H1 (cell line): ENCODE measurements around the gene FCRLB. TPM values are rescaled to one million over a fixed set of nuclear protein-coding genes. Genes with fewer than 3 reads are reported as not detected.

Experiments
- BCL11A ChIP-seq, 2 experiments: IDR thresholded peaks; one replicate each; pipeline ENCODE4 v1.6.1; 2011; ENCODE audit warnings: low read depth in 2 of 2, low read length in 2 of 2, mild to moderate bottlenecking in 2 of 2
- CBX8 ChIP-seq: fragments of 300-800, 300-1000 bp; sonication (generic); IDR thresholded peaks from 2 replicates; pipeline ENCODE4 v1.7.1; 2016; ENCODE audit warnings: low read depth, low read length, borderline replicate concordance
- CHD7 ChIP-seq: fragments of 300-600 bp; sonication (generic); IDR thresholded peaks from 2 replicates; pipeline ENCODE4 v1.7.1; 2012; ENCODE audit warnings: low read length, moderate library complexity, mild to moderate bottlenecking, inconsistent platforms; ENCODE audit not compliant: insufficient replicate concordance
- NRF1 ChIP-seq: IDR thresholded peaks from 2 replicates; pipeline ENCODE4 v1.6.1; 2011; ENCODE audit warnings: mild to moderate bottlenecking, low read depth, low read length, improper control_type of control experiment
- PHF8 ChIP-seq: fragments of 200-600 bp; sonication (generic); conservative IDR thresholded peaks from 2 replicates; pipeline ENCODE4 v1.7.1; 2012; ENCODE audit warnings: low read depth, mild to moderate bottlenecking, inconsistent platforms, low read length, moderate library complexity
- polyA plus RNA-seq, 7 experiments: library from polyadenylated mRNA; depleted of rRNA in 3 of 7; stranded (reverse) in 5 of 7; unstranded in 2 of 7; fragments of >200 nt in 5 of 7; fragments of 200-250 nt in 2 of 7; gene quantifications; 1 replicate in 5 of 7; 2 replicates in 1 of 7; 4 replicates in 1 of 7; pipeline versions ENCODE4 v1.2.1 to v1.2.3, GENCODE V29; 2011 to 2013; ENCODE audit warnings: missing spikeins in 2 of 7, mixed read lengths in 2 of 7
- total RNA-seq: library from RNA; stranded (reverse); fragmentation: NEBNext Ultra II Directional; extraction: Animal tissue kit (Norgen Biotek cat#: 25700); gene quantifications from 2 replicates; pipeline ENCODE4 v1.2.1, GENCODE V29; 2021

FCRLB gene
- total and polyA plus RNA-seq, 2 of the 8 experiments (the other 6 are each of a cell fraction or from before 2014, with no cell fraction given) = 0.14 to 0.24 TPM

GRCh38 chr1:161773791-161774190, 52.4 kb downstream of the FCRLB start (continued):
- TF ChIP-seq CHD7 = no peak
- TF ChIP-seq CBX8 = no peak
- TF ChIP-seq PHF8 = no peak
- no peak for TF ChIP-seq NRF1
- TF ChIP-seq BCL11A (IDR thresholded peaks at IDR 0.05; ENCODE audit: low read depth in 2 of 2, low read length in 2 of 2) = no peak
